HL-60/S4 treated with phorbol 12-myristate 13-acetate at 8.2 ng/mL for 4 days and 3 days (cell line): ENCODE data around the gene CELF4.

Source experiments
- in situ Hi-C: fragments of 300-500 bp; cut with MboI; formaldehyde crosslinking; loops from 2 replicates; pipeline ENCODE4 v1.15.0; 2022; ENCODE audit warnings: low sequenced_read_pairs

The CELF4 gene

GRCh38 chr18:37565101-37565976 lies at the start of gene CELF4:
CELF4 (minus strand) TSS chr18:37565798.
- in situ Hi-C loops = no loop called here

GRCh38 chr18:37613253-37613565 lies 47.6 kb upstream of the CELF4 start:
- in situ Hi-C loops = no loop called here

- in situ Hi-C loops = no loop called here
Measured at GRCh38 chr18:37612524-37613252, 47.1 kb upstream of the CELF4 start.

GRCh38 chr18:37611614-37612279 lies 46.1 kb upstream of the CELF4 start:
- in situ Hi-C loops = no loop called here

- in situ Hi-C loops = no loop called here
Measured at GRCh38 chr18:37608876-37609275, 43.3 kb upstream of the CELF4 start.

- in situ Hi-C loops = no loop called here
Measured at GRCh38 chr18:37607281-37607680, 41.7 kb upstream of the CELF4 start.

GRCh38 chr18:37604032-37604431 lies 38.4 kb upstream of the CELF4 start:
- in situ Hi-C loops = no loop called here

GRCh38 chr18:37598966-37599896 lies 33.6 kb upstream of the CELF4 start:
- in situ Hi-C loops = no loop called here

- in situ Hi-C loops = no loop called here
Measured at GRCh38 chr18:37598396-37598795, 32.8 kb upstream of the CELF4 start.

GRCh38 chr18:37590346-37590745 lies 24.7 kb upstream of the CELF4 start:
- in situ Hi-C loops = no loop called here

- in situ Hi-C loops = no loop called here
Measured at GRCh38 chr18:37588289-37588688, 22.7 kb upstream of the CELF4 start.

- in situ Hi-C loops = no loop called here
Measured at GRCh38 chr18:37586656-37587225, 21.1 kb upstream of the CELF4 start.

GRCh38 chr18:37584952-37585695 lies 19.5 kb upstream of the CELF4 start:
- in situ Hi-C loops = no loop called here

- in situ Hi-C loops = no loop called here
Measured at GRCh38 chr18:37584217-37584616, 18.6 kb upstream of the CELF4 start.

GRCh38 chr18:37582261-37582660 lies 16.7 kb upstream of the CELF4 start:
- in situ Hi-C loops = no loop called here

GRCh38 chr18:37578886-37579513 lies 13.4 kb upstream of the CELF4 start:
- in situ Hi-C loops = no loop called here

GRCh38 chr18:37578182-37578678 lies 12.6 kb upstream of the CELF4 start:
- in situ Hi-C loops = no loop called here

GRCh38 chr18:37577051-37577611 lies 11.5 kb upstream of the CELF4 start:
- in situ Hi-C loops = no loop called here

GRCh38 chr18:37575646-37576045 lies 10.0 kb upstream of the CELF4 start:
- in situ Hi-C loops = no loop called here
